AG10803 (cell line): Measurements from ENCODE around the gene DLD.
A peak's percentile ranks its signal among the peaks of the same experiment; 100 is the strongest.

Experiments
- DNase-seq: peaks from one replicate; pipeline ENCODE4 v3.0.0; 2010; ENCODE audit warnings: low read depth
- H3K4me3 ChIP-seq: 2 replicates; pipeline ENCODE4 v1.5.1; 2011; ENCODE audit warnings: mild to moderate bottlenecking, low read length, control low read depth
- TF ChIP-seq, protein P1 (sequence below): conservative IDR thresholded peaks from 2 replicates; pipeline ENCODE4 v1.5.1; 2011; ENCODE audit warnings: mild to moderate bottlenecking, low read length, control low read depth, inconsistent platforms

Gene DLD

DNA sequence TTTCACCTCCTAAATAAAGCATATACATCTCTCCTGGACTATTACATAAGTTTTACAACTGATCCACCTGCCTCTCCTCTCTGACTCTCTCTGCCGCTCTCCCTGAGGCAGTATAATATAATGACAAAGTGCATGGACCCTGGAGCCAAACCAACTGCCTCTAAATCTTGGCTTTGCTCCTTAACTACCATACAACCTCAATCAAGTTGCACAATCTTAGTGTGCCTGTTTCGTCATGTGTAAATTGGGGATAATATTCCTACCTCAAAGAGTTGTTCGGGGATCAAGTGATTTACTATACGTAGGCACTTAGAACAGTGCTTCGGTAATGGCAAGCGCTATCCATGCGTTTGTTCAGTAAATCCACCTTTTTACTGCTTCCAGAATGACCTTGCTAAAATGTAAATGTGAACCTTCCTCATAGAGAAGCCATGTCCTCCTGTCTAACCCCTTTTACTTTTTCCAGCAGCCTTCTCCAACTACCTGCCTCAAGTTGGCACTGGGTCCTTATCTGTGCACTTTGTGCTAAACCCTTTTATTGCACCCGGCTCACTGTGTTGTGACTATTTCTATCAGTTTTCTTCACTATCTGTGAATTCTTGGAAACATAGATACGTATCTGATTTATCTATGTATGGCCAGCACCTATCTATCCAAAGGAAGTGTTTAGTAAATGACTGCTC lies 30.6 kb upstream of the DLD start:
- TF ChIP-seq, protein P1, sequence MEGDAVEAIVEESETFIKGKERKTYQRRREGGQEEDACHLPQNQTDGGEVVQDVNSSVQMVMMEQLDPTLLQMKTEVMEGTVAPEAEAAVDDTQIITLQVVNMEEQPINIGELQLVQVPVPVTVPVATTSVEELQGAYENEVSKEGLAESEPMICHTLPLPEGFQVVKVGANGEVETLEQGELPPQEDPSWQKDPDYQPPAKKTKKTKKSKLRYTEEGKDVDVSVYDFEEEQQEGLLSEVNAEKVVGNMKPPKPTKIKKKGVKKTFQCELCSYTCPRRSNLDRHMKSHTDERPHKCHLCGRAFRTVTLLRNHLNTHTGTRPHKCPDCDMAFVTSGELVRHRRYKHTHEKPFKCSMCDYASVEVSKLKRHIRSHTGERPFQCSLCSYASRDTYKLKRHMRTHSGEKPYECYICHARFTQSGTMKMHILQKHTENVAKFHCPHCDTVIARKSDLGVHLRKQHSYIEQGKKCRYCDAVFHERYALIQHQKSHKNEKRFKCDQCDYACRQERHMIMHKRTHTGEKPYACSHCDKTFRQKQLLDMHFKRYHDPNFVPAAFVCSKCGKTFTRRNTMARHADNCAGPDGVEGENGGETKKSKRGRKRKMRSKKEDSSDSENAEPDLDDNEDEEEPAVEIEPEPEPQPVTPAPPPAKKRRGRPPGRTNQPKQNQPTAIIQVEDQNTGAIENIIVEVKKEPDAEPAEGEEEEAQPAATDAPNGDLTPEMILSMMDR, result no peak
- H3K4me3 ChIP-seq, result no peak overlapping the region
- peak; percentile 9 for DNase-seq

DNA sequence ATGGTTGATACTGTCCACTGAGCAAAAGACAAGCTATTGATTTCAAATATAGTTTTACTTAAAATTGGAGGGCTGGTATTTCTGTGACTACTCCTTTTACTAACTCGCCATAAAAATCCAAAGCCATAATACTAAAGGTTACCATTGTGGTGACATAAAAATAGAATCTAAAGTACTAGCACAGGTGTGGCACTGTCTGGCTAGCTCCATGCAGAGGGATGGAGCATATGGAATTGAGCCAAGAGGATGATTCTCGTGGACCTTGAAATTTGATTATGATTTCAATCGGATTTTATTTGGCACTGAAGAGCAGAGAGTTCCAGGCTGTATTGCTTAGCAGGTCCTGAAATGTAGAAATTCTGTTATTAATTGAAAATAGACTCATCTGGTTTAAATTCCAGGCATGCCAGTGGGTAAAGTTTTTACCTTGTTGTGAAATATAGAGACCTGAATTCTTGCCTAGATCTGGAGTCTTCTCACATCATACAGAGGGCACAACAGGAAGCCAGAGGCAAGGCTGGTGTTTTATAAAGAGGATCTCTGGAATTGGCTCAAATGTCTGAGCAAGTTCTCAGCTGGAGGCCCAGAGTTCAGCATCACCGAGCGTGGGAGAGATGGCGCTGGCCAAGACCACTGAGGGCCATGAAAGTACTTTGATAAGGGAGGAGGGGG lies 29.9 kb upstream of the DLD start:
- DNase-seq, result peak; percentile 81
- no peak overlapping the region for H3K4me3 ChIP-seq
- TF ChIP-seq, protein P1, result no peak

DNA sequence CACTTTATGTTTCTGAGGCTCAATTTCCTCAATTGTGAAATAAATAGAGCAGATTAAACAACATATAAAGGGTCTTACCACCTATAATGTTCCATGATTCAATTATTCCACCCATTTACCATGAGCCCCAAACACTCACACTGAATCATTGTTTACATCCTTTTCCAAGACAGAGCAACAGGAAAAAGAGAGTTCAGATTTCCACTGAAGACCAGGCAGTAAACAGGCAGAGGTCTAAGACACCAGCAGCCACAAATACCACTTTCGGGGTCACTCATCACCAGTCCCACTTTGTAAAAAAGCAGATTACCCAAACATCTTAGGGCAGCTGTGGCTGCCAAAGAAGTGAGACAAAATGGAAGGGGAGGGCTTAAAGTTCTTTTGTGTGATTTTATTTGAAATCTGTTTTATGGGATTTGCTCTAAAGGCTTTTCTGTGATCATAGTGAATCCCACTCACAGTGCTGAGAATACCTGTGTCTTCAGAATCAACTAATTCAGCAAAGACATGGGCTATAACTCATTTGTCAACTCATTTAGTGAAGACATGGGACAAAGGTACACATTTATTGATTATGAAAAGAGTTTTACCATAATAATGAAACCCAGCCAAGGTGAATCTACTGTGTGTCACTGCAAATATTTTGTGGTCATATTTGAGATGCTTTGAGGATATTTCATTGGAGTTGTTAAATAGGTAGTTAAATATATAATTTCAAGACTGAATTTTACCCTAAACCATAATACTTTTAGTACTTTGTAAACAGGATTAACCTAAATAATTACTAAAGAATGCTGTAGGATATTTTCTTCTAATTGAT lies 24.8 kb upstream of the DLD start:
- no peak overlapping the region for H3K4me3 ChIP-seq
- no peak for DNase-seq
- TF ChIP-seq, protein P1, result no peak

DNA sequence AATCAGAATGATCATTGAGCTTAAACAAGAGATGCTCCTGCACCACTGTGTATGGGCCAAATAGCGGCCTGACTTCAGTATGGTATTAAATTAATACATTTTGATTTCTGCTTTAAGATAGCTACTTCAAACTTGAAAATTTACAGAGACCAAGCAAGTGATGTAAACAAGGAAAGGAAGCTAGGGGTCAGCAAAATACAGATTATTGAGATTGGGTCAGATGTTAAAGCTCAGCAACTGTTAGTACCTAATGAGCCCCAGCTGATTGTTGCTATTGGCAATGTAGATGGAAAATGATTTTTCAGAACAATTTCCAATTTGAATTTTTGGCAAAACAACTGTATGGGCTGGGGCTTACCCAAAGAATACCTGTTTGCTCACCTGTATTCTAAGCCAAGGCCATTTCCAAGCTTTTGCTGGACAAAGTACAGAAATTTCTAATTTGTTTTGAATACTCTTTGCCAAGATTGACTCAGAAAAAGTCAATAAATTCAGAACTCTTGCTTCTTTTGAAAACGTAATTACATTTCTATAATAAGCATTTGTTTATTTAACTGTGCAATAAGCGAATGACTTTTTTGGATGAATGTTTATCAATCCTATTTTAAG lies 23.0 kb upstream of the DLD start:
- no peak for DNase-seq
- TF ChIP-seq, protein P1, result no peak
- no peak overlapping the region for H3K4me3 ChIP-seq

DNA sequence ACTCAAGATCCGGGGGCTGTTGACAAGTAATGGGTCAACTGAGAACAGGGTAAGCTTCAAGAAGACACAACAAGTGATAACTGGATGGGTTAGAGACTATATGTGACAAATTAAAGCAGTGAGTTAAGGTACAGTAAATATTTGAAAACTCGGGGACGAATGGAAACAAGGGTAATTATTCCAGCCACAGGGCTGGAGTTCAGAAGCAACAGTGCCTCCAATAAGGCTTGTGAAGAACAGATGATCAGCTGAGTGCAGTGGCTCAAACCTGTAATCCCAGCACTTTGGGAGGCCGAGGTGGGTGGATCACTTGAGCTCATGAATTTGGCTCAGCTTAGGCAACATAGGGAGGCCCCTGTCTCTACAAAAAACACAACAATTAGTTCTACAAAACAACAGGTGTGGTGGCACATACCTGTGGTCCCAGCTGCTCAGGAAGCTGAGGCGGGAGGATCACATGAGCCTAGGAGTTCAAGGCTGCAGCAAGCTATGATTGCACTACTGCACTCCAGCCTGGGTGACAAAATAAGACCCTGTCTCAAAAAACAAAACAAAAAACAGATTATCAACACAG lies 20.5 kb upstream of the DLD start:
- TF ChIP-seq, protein P1, result no peak
- no peak overlapping the region for H3K4me3 ChIP-seq
- no peak for DNase-seq

DNA sequence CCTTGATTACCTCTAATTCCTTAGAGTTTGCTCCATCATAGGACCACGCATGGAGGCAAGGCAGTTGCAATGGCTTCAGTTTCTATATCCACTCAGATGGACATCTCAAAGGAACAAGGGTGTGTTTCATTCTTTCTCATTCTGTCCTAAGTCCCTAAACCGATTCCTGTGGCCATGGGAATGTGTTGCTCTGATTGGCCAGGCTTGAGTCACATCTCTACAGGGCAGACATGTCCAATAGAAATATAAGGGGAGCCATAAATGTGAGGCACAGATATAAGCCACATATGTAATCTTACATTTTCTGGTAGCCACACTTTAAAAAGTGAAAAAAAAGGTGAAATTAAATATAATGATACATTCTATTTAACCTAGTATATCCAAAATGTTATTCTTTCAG lies 16.9 kb upstream of the DLD start:
- no peak for DNase-seq
- no peak overlapping the region for H3K4me3 ChIP-seq
- TF ChIP-seq, protein P1, result no peak; the same call in 1 of the 2 replicates
